Activated gamma-delta T cell treated with Interleukin-2 at 50 U/mL for 16 hours (primary cell): ENCODE data around the gene ADAMTSL3.
"Not testable (repeated sequence)": the region's sequence is repeated elsewhere in the genome, so short reads cannot be mapped to it uniquely, and the experiment has no call there.

ENCODE experiments used
- DNase-seq: peaks from one replicate; pipeline ENCODE4 v3.0.0-alpha.2; 2020

Gene ADAMTSL3

DNA sequence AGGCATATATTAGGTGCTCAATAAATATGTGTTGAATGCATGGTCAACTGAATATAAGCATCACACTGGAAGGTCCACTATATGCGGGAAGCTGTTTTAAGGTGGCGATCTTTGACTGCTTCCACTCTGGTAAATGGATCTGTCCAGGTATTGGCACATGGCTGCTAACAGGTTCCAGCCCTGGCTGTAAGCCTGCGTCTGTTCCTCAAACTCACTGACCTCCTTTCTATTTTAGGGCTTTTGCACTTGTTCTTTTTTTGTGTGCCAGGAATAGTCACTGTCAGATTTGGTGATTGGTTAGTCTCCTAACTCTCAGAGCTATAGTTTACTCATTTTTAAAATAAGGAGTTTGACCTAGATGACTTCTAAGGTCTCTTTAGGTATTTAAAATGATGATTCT is 46.2 kb downstream of the ADAMTSL3 start:
- DNase-seq, result no peak

DNA sequence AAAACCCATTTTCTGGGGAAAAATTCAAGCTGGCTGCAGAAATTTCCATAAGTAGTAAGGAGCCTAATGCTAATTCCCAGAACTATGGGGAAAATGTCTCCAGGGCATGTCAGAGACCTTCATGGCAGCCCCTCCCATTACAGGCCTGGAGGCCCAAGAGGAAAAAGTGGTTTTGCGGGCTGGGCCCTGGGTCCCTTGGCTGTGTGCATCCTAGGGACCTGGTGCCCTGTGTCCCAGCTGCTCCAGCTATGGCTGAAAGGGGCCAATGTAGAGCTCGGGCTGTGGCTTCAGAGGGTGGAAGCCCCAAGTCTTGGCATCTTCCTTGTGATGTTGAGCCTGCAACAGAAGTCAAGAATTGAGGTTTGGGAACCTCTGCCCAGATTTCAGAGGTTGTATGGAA is 48.4 kb downstream of the ADAMTSL3 start:
- not testable (repeated sequence) for DNase-seq

DNA sequence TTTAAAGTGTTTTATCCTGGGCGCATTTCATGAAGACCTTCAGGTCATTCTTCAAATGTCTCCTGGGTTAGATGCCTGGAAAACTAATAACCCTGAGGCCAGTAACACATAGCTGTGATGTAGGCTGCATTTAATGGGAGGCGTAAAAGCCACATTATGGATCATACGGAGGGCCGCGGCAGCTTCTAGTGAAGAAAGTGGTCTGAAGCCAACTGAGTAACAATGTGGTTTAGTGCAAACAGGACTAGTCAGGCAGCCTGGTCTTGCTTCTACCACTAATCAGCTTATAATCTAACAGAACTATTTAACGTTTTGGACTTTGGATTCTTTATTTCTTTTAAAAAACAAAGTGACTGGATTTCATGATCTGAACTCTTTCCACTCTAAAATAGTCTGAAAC is 54.4 kb downstream of the ADAMTSL3 start:
- no peak for DNase-seq

DNA sequence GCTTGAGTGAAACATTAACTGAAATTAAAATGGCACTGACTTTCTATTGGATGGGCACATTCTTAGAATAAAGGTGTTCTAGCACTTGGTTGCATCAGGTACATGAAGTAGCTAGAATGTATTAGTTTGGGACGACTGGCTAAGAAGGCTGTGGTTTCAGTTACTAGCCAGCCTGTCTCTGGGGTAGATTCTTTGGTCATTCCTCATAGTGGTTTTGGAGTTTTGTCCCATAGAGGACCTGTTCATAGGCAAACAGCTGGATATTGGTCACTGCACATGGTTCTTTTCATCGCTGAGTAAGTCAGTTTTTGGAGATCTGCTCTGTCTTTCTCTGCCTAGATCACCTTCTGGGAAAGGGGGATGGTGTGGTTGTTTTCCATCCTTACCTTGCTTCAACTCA is 55.3 kb downstream of the ADAMTSL3 start:
- no peak for DNase-seq

DNA sequence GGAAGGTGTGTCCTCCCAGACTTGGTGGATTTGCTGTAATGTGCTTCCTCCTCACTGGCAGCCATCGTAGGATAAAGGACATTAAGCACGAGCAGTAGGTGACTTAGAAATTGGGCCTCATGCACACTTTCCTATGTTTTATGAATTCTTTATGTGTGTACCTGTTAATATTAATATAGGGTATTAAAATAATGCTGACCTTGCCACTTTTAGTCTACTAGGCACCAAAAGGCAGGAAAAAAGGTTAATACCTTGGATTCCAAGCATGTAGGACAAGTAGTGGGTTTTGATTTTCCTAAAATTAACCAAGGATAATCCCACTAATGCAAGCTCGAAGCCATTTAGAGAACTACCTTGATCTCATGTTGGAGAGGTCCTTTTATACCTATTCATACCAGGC is 55.9 kb downstream of the ADAMTSL3 start:
- DNase-seq, result no peak

DNA sequence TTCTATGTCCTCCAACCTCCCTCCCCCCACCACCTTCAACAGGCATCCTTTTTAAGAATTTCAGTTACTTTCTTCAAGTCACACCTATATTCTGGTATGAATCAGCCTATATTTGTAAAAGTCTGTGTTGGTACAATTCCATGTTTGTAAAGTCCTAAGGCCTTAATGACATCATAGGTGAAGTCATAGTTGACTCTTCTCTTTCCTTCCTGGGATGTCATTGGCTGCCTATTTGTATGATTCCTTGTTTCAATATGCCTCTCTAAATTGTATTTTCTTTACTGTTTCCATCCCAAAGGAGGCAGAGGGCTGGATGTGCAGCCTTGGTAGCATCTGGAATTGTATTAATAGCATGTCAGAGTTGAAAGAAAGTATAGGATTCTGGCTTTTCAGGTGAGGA is 56.5 kb downstream of the ADAMTSL3 start:
- DNase-seq, result no peak

DNA sequence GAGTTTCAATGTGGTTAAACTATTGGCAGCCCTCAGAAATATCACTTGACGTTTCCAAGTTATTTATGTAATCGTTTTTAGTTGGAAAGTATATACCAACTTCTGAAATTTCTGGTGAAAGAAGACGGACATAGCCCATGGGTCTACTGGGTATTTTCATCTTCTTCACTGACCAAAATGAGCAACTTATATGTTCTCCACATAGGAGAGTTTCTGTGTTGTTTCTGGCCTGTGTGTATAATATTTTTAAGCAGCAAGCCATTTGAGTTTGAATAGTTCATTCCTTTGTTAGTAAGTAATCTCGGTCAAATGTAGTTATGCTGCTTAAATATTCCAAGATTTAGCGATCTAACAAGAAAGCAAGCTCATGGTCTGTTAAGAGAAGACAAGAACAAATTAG is 57.3 kb downstream of the ADAMTSL3 start:
- DNase-seq, result no peak

DNA sequence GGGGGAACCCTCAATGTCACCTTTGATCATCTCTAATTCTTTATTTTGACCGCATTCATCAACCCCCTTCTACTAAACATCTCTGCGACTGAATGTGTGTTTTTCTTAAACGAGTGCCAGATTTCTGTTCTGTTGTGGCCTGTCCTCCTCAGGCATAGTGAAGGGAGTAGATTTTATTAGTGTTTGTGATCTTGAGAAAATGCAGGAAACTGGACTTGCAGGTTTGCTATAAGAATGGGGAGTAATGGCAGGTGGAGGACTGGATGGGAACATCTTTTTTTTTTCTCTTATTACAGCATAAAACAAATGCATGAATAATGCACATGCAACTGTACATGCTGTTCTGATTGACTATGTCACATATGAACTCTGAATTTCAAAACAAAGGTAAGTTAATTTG is 59.3 kb downstream of the ADAMTSL3 start:
- no peak for DNase-seq

DNA sequence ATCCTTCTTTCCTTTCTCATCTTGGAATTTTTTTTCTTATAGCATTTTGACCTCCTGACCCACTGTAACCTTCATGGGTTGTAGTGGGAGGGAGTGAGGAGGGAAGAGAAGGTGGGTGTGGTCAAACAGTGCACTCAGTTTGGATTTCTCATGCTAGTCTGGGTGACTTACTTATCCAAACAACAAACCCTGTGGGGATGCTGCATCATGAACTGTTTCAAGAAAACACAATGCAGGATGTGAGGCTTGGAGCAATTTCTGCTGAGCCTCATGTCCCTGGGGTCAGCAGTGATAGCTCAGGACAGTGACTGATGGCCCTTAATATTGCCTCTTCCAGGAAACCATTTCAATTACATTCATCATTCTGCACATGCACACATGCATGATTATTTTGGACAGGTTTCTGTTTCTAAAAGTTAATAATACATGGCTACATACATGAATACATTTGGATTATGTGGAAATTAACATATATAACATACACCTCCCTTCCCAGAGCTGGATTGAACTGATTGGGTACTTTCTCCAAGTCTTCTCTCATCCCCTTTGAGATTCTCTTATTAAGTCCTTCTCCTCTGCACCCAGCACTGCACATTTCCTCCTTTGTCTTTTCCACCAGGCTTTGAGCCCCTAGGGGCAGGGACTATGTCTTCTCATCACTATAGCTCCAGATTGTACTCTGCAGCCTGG is 61.2 kb downstream of the ADAMTSL3 start:
- no peak for DNase-seq

DNA sequence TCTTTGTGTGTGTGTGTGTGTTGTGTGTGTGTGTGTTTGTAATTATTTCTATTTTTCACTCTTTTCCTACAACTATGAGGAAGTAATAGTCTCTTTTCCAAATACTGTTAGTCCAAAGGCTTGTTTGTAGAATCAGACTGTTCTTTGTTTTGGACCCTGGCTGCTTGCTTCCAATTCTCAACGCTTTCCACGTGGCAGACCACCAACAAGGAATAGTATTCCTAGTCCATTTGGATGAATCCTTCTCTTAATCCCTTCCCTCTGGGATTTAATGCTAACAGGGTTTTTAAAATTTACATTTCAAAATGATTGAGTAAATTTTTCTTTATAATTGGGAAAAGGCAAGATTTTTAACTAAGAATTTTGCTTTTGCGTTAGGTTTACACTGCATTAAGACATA is 62.7 kb downstream of the ADAMTSL3 start:
- DNase-seq, result no peak

DNA sequence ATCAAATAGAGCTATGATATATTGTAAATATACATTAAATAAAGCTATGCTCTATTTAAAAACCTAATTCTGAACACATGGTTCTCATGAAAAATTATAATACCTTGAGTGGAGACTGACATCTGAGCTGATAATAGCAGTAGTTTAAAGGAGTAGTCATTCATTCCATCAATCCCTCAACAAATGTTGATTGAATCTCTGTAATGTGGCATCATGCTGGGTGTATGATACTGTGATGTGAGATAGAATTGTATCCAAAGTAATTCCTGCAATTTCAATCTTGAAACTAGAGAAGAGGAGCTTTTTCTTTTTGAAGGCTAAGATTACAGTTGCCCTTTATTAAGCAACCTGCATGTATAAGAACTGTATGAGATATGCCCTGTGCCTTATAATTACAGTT is 63.1 kb downstream of the ADAMTSL3 start:
- DNase-seq, result no peak

DNA sequence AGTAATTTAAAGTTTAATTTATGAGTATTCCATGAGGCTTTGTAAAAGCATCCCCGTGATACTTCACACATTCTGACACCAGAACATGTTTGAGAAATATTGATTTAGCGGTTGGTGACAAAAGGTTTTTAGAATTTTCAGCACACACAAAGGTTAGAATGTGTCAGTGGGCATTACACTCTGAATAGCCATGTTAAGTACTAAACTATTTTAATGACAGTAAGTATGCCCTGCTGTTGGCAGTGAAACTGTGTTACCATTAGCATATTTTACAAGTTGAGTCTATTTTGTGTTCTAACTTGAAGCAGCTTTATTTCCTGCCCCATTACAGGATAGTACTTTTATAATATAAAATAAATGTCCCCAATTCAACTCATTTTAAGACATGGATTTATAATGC is 66.5 kb downstream of the ADAMTSL3 start:
- no peak for DNase-seq

DNA sequence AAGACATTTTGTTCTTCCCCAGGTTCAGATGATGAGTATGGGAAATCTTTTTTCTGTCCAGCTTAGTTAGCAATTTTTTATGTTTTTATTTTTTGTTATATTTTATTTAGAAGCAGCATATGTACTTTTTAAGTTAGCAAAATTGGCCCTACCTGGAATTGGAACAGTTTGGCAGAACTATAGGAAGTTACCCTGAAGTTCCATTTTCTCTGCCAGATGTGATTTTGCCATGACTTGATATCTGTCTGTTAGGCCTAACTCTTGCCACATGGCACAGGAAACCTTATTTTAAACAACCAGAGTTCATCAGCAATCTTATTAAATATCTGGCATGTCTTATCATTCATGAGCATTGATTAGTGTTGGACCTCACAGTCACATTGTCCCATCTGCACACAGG is 67.1 kb downstream of the ADAMTSL3 start:
- no peak for DNase-seq

DNA sequence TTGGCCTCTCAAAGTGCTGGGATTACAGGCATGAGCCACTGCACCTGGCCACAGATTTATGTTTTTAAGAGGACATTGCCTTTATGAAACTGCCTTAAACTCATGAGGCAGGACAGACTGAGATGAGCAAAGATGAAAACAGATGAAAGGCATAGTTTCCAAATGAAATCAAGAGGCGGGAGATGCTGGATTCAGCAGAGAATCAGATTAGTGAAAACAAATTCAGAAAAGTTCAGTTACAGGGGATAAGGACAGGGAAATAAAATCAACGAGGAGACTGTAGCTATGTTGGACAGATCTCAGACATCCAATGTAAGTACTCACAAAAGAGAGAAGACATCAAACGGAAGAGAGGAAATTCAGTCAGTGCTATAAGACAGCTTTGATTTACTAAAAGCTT is 68.1 kb downstream of the ADAMTSL3 start:
- DNase-seq, result no peak

DNA sequence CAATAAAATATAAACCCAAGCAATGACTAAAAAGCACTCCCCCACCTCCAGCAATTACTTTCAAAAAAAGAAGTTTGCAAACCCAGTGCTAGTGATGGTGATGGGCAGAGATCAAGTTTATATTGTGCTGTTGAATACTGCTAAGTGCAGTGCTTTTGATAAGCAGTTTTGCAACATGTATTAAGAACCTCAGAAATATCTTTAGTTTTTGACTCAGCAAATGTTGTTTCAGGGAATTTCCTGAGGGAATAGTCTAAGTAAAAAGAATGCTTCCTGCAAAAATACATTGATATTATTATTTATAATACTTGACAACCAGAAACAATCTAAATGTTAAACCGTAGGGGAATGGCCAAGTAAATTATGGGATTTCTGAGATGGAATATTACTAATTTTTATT is 69.3 kb downstream of the ADAMTSL3 start:
- no peak for DNase-seq

DNA sequence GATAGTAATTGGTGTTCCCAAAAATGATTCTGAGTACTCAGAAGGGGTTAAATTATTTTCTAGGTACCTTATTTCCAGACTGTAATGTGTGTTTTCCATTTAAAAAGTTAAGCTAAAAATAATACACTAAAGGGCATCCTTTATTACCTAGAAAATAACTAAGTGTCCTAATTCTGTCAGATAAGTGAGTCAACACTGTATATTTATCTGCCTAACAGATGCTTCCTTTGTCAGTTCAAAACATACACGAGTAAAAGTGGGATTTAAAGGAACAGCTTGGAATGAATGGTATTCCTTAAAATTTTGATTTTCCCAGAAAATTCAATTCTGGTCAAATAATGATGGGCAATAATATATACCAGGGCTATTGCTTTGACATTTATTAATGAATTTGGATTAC is 78.3 kb downstream of the ADAMTSL3 start:
- no peak for DNase-seq

DNA sequence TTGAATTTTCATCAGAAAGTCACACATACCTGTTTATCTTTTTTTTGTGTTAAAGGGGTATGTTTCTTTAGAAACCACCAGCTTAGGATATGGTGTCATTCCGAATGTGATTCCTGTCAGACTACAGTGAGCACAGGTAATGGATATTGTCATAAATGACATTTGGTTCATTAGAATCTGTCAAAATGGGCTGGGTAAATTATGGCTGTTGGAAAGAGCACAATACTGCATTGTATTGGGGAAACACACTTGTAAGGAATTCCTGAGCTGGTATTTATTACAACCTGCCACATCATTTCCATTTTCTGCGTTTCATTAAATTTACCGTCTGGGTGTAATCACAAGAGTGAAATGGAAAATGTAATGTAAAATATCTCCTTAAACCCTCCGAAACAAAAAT is 78.8 kb downstream of the ADAMTSL3 start:
- DNase-seq, result no peak

DNA sequence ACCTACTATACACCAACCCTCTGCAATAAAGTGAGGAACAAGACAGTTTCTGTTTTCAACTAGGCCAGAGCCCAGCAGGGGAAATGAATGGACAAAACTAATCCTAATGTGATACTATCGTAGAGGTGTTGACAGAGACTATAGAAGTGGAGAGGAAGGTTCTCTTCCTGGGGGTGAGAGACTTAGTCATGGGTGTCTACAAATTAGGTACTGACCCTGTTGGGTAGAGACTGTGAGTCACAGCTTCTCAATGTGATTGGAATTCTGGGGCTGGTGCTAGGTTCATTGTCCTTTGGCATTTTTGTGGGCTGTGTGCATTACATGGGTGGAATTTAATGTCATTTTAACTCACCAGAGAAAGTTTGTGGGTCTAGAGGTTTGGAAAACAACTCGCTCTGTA is 79.3 kb downstream of the ADAMTSL3 start:
- no peak for DNase-seq

DNA sequence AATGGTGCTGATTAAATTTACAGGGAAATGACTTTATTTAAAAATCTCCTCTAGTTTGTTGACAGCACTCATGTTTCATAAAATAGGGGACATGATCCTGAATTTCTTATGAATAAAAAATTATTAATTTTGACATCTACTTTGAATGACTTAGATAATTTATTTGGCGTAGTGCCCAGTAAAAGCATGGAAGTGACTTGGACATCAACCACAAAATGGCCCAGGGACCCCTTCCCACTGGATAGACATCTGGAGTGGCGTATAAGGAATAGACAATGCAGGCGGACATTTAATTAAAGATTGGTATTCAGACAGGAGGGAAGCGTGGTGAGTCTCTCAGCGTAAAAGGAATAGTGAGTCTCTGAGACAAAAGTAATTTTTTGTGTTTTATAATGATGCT is 79.8 kb downstream of the ADAMTSL3 start:
- no peak for DNase-seq

DNA sequence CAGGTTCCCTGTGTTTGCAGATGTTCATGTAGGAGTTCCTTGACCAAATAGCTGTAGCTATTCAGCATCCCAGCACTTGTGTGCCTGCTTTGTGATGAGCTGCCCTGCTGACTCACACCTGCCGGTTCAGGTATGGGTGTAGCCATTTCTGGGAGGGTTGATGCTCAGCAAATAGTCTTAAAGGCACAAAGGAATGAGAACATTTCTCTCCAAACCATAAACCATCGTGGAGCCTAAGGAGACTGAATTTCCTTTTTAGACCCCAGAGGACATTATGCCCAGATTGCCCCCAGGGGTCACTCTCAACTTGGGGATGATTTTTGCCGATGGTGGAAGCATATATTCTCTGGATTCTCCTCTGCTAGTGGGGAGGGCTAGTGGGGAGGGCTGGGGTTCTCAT is 80.6 kb downstream of the ADAMTSL3 start:
- no peak for DNase-seq

DNA sequence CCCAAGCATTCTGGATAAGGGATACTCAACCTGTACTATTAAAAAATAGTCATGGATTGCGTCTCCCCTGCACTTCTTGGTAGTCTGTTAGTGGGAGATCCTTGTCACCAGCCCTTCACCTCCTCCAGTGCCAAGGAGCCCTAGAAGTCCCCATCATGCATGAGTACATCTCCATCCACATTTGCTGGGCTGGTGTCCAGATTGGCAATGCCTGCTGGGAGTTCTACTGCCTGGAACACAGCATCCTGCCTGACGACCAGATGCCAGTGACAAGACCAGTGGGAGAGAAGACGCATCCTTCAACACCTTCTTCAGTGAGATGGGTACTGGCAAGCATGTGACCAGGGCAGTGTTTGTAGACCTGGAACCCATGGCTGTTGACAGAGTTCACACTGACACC is 85.7 kb downstream of the ADAMTSL3 start:
- no peak for DNase-seq

DNA sequence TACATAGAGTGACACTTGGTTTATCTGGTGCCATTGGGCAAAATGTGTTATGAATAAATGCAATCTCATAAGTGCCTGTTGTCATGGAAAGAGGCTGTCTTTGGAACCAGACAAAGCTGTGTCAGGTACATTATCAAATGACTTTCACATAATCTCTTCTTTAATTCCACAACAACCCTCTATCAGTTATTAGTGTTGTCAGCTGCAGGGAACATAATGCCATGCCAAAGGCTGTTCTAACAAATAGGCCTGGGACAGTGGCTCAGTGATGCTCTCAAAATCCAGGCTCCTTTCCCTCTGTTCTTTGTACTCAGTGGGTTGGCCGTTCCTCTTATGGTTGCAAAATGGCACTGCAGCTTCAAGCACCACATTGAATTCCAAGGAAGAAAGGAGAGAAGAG is 91.8 kb downstream of the ADAMTSL3 start:
- no peak for DNase-seq

DNA sequence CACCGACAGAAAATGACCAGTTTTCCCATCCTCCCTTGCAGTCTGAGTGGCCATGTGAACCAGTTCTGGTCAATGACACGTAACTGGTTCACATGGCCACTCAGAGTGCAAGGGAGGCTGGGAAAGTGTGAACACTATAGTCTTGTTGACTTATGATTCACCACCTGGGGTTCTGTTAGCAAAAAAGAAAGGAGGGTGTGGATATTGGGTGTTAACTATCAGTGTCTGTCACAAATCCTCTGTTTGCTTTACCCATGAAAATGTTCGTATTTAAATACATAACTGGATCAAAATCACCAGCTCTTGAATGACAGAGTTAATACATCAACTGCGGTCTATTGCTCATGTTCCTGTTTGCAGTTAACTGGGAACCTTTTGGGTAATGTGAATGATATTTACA is 92.3 kb downstream of the ADAMTSL3 start:
- no peak for DNase-seq

DNA sequence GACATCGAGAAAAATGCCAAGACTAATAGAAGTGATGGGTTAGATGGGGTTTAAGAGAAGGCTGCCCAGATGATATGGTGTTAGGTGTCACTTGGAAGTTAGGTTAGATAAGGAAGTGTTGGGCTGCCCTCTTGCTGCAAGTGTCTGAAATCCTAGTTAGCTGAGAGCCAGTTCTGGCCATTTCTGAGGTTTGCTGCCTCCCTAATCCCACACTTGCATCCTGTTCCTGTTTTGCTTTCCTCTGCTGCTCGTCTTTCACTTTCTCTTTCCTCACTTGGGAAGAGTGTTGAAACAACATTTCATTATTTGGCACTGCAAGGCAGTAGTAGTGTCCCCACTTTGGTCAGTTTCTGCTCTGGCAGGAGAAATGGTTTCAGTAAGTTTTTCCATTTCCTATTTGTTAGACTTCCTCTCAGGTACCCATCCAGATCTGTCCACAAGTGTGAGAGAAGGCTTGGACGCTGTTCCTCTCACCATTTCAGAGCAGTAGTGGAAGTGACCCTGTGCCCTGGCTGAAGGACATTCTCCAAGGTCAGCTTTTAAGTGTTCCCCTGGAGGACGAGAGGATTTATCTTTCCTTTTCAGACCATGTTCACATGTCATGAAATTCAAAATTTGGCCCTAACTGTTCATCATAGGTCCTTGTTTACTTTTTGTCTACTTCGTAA is 93.3 kb downstream of the ADAMTSL3 start:
- no peak for DNase-seq

DNA sequence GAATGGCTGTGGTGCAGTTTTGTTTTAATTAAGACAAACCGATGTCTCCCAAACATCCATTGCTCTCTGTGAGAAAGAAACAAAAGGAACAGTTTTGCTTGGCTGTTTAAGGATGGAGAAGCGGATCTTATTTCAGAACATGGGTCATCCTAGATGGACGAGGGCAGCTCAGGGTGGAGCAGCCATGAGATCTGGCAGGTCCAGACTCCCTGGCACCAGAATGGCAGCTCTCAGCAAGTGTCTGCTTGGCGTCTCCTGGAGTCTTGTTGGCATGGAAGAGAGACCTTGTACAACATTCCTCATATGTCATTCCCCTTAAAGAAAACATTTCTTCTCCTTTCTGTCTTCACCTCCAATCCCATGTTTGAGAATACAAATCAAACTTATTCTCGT is 93.8 kb downstream of the ADAMTSL3 start:
- DNase-seq, result no peak
